Activated T-helper 2 cell treated with anti-CD3 and anti-CD28 coated beads, Interferon-gamma antibody, Interleukin-2, Interleukin-4, amounts not matched to agents 10 μg/mL and 5 μg/mL and 100 μg/mL, durations not matched to agents 14 hours and 24 hours and 36 hours (primary cell): ENCODE results near the gene PTPRD. TPM values are rescaled to one million over a fixed set of nuclear protein-coding genes. Genes with fewer than 3 reads are reported as not detected.

Experiments used
- DNase-seq: peaks from one replicate; pipeline ENCODE4 v3.0.0; 2021; ENCODE audit warnings: low spot score
- H3K27ac Mint-ChIP-seq: one replicate; pipeline ENCODE4 v1.8.0; 2021; ENCODE audit warnings: mixed read lengths
- H3K27me3 Mint-ChIP-seq: one replicate; pipeline ENCODE4 v1.8.0; 2021; ENCODE audit warnings: low read depth, mixed read lengths
- H3K36me3 Mint-ChIP-seq: one replicate; pipeline ENCODE4 v1.8.0; 2021; ENCODE audit warnings: low read depth, mixed read lengths
- H3K4me1 Mint-ChIP-seq: one replicate; pipeline ENCODE4 v1.8.0; 2021; ENCODE audit warnings: low read depth, mixed read lengths
- H3K4me3 Mint-ChIP-seq: one replicate; pipeline ENCODE4 v1.8.0; 2021; ENCODE audit warnings: low read depth, mild to moderate bottlenecking, moderate library complexity, mixed read lengths
- H3K9me3 Mint-ChIP-seq: one replicate; pipeline ENCODE4 v1.8.0; 2021; ENCODE audit warnings: mixed read lengths
- intact Hi-C: fragments of 100-400 bp; cut with micrococcal nuclease; formaldehyde crosslinking; loops from one replicate; pipeline ENCODE4 v1.15.1; 2023
- total RNA-seq: library from RNA; stranded (reverse); gene quantifications from 2 replicates; pipeline ENCODE4 v1.2.3, GENCODE V29; 2022

Gene PTPRD
- total RNA-seq, 1 donor from 2014 or later: 1.5 TPM

DNA sequence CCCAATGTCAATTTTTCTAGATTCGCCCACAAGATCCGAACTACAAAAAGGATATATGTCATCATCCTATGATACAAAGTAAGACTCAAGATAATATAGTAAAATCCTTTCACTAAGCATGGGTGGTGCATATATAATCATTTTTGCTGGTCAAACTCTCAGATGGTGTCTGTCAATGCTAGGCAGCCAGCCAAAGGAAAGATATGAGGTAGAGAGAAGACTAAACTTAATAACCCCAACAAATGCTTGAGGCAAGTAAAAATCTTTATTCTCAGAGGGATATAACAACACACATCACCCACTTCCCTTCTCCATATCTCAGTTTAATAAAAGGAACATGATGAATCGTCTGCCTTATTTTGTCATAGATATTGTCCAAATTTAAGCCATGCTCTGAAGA lies 1972.0 kb downstream of the PTPRD start:
- H3K9me3 Mint-ChIP-seq: no peaks in the 10 kb centered on the region
- H3K27me3 Mint-ChIP-seq: no peaks in the 10 kb centered on the region
- intact Hi-C loops: no loop called here
- no peak overlapping the region for H3K27ac Mint-ChIP-seq
- H3K4me1 Mint-ChIP-seq: no peaks in the 10 kb centered on the region
- no peaks in the 10 kb centered on the region for H3K36me3 Mint-ChIP-seq
- H3K4me3 Mint-ChIP-seq: no peak overlapping the region
- no peak for DNase-seq

DNA sequence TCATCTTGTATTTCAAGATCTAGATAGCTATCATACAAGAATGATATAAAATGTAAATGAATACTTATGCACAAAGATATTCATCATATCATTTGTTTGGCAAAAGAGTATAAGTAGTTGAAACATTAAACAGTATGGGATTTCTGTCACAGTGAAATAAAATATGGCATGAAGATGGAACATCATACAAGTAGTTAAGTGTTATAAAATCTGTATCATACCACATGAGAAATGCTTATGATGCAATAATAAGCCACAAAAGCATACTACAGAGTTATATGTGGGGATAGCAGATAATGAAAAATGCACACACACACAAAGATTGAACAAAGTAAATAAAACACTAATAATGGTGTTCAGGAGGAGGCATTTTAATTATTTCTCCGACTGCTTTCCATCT lies 1975.2 kb downstream of the PTPRD start:
- H3K27me3 Mint-ChIP-seq: no peaks in the 10 kb centered on the region
- H3K27ac Mint-ChIP-seq: no peak overlapping the region

DNA sequence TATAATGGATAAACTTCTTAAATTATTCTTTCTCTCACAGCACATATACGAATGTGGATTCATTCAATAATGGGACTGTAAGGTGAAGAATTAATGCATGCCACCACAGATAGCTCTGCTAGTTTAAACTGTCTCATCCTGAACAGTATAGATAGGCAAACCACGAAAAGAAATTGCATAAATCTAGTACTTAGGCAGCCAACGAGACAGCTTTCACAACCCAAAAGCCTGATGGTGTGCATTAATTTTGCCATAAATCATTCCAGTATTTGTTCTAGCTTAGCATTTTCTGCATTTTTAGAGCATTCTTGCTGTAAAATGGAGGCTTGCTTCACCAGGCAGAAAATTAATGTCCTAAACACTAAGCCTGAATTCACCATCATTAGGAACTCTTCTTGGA lies 1979.0 kb downstream of the PTPRD start:
- H3K4me3 Mint-ChIP-seq: no peak overlapping the region
- DNase-seq: no peak
- no peaks in the 10 kb centered on the region for H3K4me1 Mint-ChIP-seq
- no peaks in the 10 kb centered on the region for H3K36me3 Mint-ChIP-seq
- H3K27ac Mint-ChIP-seq: no peak overlapping the region
- intact Hi-C loops: no loop called here
- no peaks in the 10 kb centered on the region for H3K27me3 Mint-ChIP-seq
- H3K9me3 Mint-ChIP-seq: no peaks in the 10 kb centered on the region

More for the DNA sequence above, 1975.2 kb downstream of the PTPRD start:
- no peaks in the 10 kb centered on the region for H3K9me3 Mint-ChIP-seq
- intact Hi-C loops: no loop called here
- no peaks in the 10 kb centered on the region for H3K36me3 Mint-ChIP-seq
- H3K4me1 Mint-ChIP-seq: no peaks in the 10 kb centered on the region
- H3K4me3 Mint-ChIP-seq: no peak overlapping the region
- no peak for DNase-seq

DNA sequence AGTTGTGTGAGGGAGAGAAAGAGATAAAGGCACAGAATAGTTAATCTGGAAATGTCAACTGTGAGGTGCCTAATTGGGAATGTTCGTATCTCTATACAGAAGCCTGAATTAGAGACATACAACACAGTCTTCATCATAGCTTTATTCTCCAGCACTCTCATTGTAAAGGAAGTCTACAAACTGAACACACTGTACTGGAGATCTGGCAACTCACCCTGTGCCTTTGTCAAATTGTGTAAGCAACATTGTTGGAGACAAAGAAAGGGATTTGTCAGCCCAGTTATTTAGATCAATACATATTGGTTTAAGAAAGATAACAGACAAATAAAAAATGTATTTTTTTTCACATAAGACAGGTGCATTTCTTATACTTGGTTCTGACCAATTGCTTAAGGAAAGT lies 1980.3 kb downstream of the PTPRD start:
- intact Hi-C loops: no loop called here
- no peak for DNase-seq
- H3K9me3 Mint-ChIP-seq: no peaks in the 10 kb centered on the region
- H3K27ac Mint-ChIP-seq: no peak overlapping the region
- H3K4me1 Mint-ChIP-seq: no peaks in the 10 kb centered on the region
- no peaks in the 10 kb centered on the region for H3K36me3 Mint-ChIP-seq
- no peaks in the 10 kb centered on the region for H3K27me3 Mint-ChIP-seq
- no peak overlapping the region for H3K4me3 Mint-ChIP-seq

DNA sequence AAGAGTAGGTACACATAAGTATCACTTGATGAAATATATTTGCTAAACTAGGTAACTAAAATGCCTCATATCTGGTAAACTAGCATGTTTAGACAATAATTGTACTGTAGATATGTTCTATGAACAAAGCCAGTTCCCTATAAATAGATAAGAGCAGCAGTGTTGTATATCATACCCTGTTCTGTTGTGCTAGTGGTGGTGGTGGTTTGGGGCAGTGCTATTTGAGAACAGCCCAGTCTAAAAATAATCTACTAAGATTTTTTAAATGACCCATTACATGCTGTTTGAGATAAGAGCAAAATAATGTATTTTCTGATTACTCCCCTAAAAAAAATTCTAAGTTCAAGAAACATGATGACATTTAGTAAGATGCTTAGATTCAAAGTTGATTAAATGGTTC lies 1984.0 kb downstream of the PTPRD start:
- DNase-seq: no peak
- Mint-ChIP-seq H3K36me3 (no peaks in the 10 kb centered on the region), H3K9me3 (no peaks in the 10 kb centered on the region), H3K4me3 (no peak overlapping the region), H3K4me1 (no peaks in the 10 kb centered on the region), H3K27me3 (no peaks in the 10 kb centered on the region), H3K27ac (no peak overlapping the region)
- intact Hi-C loops: no loop called here

DNA sequence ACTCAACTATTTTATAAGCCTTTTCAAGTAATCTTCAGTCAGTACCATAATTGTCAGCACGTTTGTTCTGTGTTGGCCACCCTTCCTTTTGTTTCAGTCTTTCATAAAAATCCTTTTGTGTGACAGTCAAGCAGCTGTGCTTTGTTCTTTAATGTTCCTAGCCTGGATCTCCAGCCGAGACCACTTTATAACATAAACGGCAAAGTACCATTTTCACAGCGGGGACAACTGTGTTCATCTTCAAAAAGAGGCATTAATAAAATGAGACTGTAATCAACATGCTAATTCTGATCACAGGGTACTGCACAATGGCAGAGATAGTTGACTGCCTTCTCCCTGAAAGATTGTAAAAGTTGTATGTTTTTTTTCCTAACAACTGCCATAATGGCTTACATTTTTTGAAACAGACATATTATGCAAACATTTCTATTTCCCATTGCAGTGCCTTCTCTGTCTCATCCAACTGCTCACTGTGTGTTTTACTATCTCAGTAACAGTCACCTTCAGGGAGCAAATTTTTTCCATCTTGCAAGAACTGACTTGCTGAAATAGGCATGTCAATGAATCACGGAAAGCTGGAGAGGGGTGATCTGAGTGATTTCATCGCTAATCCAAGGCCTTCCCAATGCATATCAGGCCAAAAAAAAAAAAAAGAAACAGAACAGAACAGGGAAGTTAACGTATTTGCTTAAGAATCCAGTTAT lies 1984.7 kb downstream of the PTPRD start:
- no peak for DNase-seq
- H3K27ac Mint-ChIP-seq: no peak overlapping the region
- H3K36me3 Mint-ChIP-seq: no peaks in the 10 kb centered on the region
- no peaks in the 10 kb centered on the region for H3K27me3 Mint-ChIP-seq
- intact Hi-C loops: no loop called here
- H3K9me3 Mint-ChIP-seq: no peaks in the 10 kb centered on the region
- no peaks in the 10 kb centered on the region for H3K4me1 Mint-ChIP-seq
- no peak overlapping the region for H3K4me3 Mint-ChIP-seq

DNA sequence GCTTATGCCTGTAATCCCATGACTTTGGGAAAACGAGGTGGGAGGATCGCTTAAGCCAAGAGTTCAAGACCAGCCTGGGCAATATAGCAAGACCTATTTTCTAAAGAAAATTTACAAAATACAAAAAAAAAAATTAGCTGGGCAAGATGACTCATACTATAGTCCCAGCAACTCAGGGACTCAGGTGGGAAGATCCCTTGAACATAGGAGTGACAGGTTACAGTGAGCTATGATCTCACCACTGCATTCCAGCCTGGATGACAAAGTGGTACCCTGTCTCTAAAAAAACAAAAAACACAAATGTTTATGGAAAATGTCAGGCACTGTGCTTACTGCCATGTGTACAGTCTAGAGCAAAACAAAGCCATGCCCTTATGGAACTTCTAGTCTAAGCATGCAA lies 1989.9 kb downstream of the PTPRD start:
- Mint-ChIP-seq H3K27me3 (peaks cover 1% of the 10 kb centered on the region), H3K4me1 (no peaks in the 10 kb centered on the region), H3K9me3 (no peaks in the 10 kb centered on the region), H3K27ac (no peak overlapping the region), H3K4me3 (no peak overlapping the region), H3K36me3 (no peaks in the 10 kb centered on the region)
- DNase-seq: no peak
- intact Hi-C loops: no loop called here

DNA sequence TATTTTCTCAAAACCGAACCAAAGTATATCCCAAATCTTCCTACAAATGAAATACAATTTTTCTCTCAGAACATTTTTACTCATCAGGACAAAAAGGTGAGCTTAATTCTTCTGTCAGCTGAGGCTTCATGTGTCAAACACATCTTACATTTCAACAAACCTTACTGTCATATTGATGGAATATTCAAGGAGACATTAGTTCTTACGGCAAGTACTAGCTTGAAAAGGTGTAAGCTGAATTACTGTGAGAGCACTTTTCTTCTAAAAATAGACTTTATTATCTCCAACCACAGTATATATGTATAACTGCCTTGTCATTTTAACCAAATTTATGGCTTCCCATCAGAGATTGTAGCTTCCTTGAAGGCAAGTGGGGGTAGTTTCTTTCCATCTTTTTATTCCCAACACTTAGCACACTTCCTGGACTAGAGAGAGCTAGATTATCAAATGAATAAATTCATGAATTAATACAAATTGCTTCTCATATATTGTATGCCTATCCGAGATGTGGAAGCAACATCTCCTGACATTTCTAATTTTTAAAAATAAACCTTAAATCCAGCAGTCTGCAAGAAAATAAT lies 1990.5 kb downstream of the PTPRD start:
- Mint-ChIP-seq H3K4me3 (no peak overlapping the region), H3K4me1 (no peaks in the 10 kb centered on the region), H3K27me3 (peaks cover 1% of the 10 kb centered on the region), H3K36me3 (no peaks in the 10 kb centered on the region), H3K27ac (no peak overlapping the region), H3K9me3 (no peaks in the 10 kb centered on the region)
- intact Hi-C loops: no loop called here
- no peak for DNase-seq

DNA sequence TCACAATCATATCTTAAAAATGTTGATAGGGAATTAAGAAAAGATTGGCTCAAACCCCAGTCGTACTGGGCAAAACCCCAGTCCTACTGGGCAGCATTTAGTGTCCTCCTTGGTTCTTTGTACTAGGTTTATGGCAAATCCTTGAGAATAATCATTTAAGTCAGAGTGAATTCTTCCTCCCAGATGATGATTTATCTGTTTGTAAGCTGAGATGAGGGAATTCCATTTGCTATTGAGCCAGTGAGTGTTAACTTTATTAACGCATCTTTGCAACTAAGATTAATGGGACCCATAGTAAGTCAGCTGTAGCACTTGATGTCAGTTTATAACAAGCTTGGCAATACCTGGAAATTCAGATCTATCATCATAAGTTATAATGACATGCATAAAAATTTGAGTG lies 1991.4 kb downstream of the PTPRD start:
- intact Hi-C loops: no loop called here
- Mint-ChIP-seq H3K9me3 (no peaks in the 10 kb centered on the region), H3K4me3 (no peak overlapping the region), H3K36me3 (no peaks in the 10 kb centered on the region), H3K4me1 (no peaks in the 10 kb centered on the region), H3K27ac (no peak overlapping the region), H3K27me3 (peaks cover 1% of the 10 kb centered on the region)
- no peak for DNase-seq

DNA sequence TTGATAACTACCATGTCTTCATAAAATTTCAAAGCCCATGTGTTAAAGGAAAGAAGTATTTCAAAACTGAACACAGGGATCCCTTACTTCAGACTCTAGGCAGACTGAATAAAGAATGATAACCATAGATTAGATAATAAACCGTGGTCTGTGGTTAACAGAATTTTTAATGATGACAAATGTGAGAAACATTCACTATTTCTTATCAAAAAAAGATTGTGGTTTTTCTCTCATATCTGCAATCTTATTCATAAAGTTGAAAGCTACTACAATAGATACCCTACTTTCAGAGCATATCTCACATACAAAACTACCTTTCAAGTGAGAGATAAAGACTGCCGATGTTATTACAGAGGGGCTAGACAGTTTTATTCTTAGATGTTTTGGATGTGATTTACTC lies 1996.4 kb downstream of the PTPRD start:
- H3K36me3 Mint-ChIP-seq: no peaks in the 10 kb centered on the region

DNA sequence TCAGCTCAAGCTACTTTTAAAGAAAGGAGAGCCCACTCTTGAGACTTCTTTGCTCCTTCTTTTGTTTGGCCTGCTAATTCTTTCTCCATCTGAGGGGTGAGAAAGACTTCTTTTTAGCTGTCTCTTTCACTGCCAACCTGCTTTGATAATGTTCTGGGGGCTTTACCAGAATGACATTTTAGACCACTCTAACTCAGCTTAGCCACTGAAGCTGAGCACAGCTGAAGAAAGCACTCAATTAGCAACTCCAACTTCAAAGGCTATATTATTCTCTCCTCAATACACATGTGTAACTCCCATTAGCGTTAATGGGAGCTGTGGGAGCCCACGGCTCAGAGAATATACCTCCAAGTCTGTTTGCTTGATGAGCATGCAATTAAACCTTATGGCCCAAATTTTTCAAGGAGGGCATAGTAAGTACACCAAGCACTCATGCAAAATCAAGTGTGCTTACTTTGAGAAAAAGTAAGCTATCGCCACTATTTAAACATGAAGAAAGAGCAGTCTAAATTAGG lies 1997.8 kb downstream of the PTPRD start:
- peaks cover 1% of the 10 kb centered on the region for H3K27me3 Mint-ChIP-seq
- H3K27ac Mint-ChIP-seq: no peak overlapping the region
- H3K4me3 Mint-ChIP-seq: no peak overlapping the region
- no peaks in the 10 kb centered on the region for H3K4me1 Mint-ChIP-seq
- no peak for DNase-seq
- no peaks in the 10 kb centered on the region for H3K36me3 Mint-ChIP-seq
- intact Hi-C loops: no loop called here
- H3K9me3 Mint-ChIP-seq: no peaks in the 10 kb centered on the region

More for the DNA sequence above, 1996.4 kb downstream of the PTPRD start:
- peaks cover 1% of the 10 kb centered on the region for H3K27me3 Mint-ChIP-seq
- DNase-seq: no peak
- intact Hi-C loops: no loop called here
- H3K27ac Mint-ChIP-seq: no peak overlapping the region
- no peak overlapping the region for H3K4me3 Mint-ChIP-seq
- H3K4me1 Mint-ChIP-seq: no peaks in the 10 kb centered on the region
- no peaks in the 10 kb centered on the region for H3K9me3 Mint-ChIP-seq

DNA sequence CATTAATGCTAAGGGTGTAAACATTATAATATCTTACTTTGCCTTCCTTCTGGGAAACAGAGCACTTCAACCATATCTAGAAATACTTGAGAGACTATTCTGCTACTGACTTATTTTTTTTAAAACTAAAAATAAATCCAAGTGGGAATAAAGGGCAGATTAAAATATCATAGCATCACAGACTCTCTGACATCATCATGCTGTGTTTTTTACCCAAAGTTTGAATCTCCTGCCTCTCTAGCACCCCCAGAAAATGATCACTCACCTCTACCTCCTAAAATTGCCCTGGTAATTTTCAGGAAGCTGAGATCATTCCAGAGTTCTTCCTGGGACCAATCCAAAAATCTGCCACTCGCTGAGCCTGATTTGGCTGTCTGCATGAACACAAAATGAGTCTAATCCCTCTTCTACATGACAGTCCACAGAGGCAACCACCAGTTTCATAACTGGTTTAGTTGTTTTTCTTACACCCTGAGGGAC lies 1999.4 kb downstream of the PTPRD start:
- intact Hi-C loops: no loop called here
- Mint-ChIP-seq H3K9me3 (no peaks in the 10 kb centered on the region), H3K36me3 (no peaks in the 10 kb centered on the region), H3K27ac (no peak overlapping the region), H3K27me3 (no peaks in the 10 kb centered on the region), H3K4me3 (no peak overlapping the region), H3K4me1 (no peaks in the 10 kb centered on the region)
- DNase-seq: no peak

DNA sequence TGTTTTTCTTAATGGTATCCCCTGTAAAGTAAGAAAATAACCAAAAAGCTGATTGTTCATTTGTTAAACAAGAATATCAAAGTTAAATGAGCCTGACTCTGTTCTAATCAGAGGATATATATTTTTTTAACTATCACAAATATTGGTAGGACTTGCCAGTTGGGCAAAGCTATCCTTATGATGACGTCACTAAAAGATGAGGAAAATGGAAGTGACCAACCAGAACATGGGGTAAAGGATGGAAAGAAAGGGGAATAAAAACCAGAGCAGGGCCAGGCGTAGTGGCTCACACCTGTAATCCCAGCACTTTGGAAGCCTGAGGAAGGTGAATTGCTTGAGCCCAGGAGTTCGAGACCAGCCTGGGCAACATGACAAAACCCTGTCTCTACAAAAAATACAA lies 2001.6 kb downstream of the PTPRD start:
- Mint-ChIP-seq H3K27me3 (no peaks in the 10 kb centered on the region), H3K27ac (no peak overlapping the region), H3K9me3 (no peaks in the 10 kb centered on the region), H3K4me3 (no peak overlapping the region), H3K36me3 (no peaks in the 10 kb centered on the region), H3K4me1 (no peaks in the 10 kb centered on the region)
- DNase-seq: no peak
- intact Hi-C loops: no loop called here
